ENCODE data around the gene CLINT1.

- TF ChIP-seq EZH2 (IDR thresholded peaks at IDR 0.05) (no peak), POLR2AphosphoS5 (IDR thresholded peaks at IDR 0.05; ENCODE audit: low read depth, low read length) (no peak), JUND (IDR thresholded peaks at IDR 0.05) (no peak), CTCF (IDR thresholded peaks at IDR 0.05 in 2 of 3, conservative IDR thresholded peaks at IDR 0.05 in 1 of 3; ENCODE audit: borderline replicate concordance in 1 of 3, insufficient read depth in 1 of 3, low read depth in 2 of 3, low read length in 2 of 3) (no peak), FOSL1 (IDR thresholded peaks at IDR 0.05; ENCODE audit: low read depth) (no peak), ATF3 (IDR thresholded peaks at IDR 0.05) (no peak), POLR2A (IDR thresholded peaks at IDR 0.05; ENCODE audit: borderline replicate concordance, extremely low read depth, insufficient read depth, insufficient read length) (no peak)
- TF ChIP-seq, protein P1, sequence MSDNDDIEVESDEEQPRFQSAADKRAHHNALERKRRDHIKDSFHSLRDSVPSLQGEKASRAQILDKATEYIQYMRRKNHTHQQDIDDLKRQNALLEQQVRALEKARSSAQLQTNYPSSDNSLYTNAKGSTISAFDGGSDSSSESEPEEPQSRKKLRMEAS (IDR thresholded peaks at IDR 0.05), result no peak
Observed at GRCh38 chr5:157749462-157749799, 109.5 kb downstream of the CLINT1 start.

Data from HCT116 (cell line).